NCI-H1694 (cell line): ENCODE data around the gene PRICKLE2.

Experiments
- DNase-seq: peaks from one replicate; lab custom pipeline; 2025; lab: John Stamatoyannopoulos, UW

The PRICKLE2 gene

DNA sequence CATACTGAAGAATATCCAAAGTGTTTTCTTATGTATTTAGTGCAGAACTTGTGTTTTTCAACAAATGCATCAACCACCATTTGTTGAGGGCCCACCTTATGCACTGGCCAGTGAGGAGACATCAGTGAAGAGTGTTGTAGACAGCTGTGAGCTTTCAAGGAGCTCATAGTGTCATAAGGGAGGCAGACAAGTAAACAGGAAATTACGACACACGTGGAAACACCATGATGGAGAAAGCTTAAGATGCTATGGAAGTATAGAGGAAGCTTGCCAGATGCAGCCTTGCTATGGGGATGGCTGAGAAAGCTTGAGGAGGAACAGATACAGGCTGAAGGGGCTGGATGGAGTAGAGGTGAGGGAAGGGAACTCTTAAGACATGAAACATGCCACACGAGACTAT is 151.2 kb downstream of the PRICKLE2 start:
- no peak for DNase-seq

DNA sequence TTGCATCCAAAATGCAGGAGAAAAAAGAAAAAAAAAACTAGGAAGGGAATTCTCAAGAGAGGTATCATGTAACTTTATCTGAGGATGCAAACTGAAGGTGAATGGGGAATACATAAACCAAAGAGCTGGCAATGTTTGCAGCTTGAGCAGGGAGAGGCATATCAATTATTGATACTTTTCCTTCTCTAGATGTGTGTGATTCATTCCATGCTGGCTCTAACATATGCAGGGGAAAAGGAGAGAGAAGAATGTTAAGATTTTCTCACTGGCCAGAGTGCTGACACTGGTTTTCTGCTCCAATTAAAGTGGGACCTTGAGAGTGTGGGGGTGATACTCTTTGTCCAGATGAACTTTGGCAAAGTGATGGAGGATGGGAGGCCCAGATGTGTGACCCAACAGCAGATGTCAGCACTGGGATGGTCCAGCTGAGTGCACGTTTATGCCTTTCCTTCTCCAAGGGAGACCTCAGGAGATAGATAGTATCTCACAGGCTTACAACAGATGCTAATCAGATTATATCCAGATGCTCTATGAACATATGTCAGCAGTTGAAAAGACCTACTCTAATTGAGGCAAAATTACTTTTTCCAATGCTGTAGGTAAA is 152.0 kb downstream of the PRICKLE2 start:
- DNase-seq: no peak

DNA sequence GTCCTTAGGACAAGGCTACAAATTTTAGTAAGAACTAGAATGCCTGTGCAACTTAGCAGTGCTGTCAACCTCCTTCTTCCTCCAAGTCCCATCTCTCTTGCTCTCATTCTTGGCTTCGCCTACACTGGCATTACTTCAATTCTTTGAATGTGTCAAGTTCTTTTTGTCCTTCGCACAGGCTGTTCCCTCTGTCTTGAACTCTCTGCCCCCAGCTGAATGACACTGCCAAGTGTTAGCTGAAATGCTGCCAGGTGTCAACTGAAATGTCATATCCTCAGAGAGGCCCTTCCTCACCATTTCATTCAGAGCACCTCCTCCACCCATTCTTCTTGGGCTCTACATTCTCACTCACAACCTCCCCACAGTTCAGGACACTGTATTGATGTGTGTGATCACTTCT is 153.1 kb downstream of the PRICKLE2 start:
- no peak for DNase-seq

DNA sequence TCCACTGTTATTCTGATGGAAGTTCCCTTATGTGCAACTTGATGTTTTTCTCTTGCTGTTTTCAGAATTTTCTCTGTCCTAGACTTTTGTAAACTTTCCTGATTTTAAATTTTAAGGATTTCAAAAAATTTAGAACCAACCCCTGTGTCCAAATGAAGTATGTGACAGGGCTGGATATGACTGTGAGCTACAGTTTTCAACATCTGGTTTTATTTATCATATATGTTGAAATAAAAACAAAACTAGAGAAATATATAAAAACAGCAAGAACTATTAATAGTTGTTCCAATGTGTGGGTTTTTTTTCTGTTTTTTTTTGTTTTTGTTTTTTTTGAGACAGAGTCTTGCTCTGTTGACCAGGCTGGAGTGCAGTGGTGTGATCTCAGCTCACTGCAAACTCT is 154.6 kb downstream of the PRICKLE2 start:
- no peak for DNase-seq

DNA sequence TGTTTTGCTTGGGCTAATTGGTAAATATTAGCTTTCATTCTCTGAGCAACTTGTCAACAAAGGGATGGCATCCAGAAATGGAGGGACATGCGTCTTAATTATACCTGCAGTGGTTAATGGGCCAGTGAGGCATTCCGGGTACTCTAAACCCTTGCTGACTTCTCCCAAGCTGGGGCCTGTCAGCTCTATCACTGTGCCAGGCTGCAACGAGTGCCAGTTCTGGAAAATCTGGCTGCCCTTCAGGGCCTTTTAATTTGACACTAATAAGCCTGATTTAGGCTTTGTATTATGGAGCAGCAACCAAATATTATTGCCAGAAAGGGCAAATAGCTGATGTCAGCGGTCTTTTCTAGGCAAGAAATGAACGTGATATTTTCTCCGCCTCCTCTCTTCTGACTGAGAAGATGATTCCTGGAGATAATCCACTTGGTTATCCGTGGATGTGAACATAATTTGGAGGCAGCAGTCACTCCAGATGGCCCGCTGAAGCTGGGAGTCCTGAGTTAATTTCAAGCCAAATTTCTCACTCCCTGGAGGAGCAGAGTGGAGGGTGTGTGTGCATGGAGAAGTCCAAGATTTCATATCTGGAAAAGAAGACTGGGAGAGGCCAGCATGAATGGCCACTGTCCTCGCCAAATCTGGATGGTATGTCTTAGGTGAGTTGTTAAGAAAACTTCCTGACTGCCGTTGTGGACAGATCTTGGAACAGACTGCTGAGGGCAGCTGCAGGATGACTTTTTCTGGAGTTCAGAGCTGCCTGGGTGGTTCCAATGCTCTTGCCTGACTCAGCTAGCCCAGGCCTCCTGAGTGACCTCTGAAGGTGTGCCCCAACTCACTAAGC is 157.5 kb downstream of the PRICKLE2 start:
- DNase-seq: peak; percentile 63

DNA sequence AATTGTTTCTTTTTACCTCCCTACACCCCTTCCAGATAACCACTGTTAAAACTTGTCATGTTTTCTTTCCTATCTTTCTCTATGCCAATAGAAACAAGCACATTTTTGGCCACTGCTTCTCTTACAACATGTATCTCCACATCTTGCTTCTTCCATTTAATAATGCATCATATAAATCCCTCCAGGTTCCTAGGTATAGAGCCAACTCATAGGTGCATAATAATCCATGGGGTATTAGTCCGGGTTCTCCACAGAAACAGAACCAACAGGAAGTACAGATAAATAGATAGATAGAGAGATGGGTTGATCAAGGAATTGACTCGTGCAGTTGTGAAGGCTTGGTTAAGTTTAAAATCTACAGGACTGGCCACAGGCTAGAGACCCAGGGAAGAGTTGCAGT is 160.5 kb downstream of the PRICKLE2 start:
- DNase-seq: no peak

DNA sequence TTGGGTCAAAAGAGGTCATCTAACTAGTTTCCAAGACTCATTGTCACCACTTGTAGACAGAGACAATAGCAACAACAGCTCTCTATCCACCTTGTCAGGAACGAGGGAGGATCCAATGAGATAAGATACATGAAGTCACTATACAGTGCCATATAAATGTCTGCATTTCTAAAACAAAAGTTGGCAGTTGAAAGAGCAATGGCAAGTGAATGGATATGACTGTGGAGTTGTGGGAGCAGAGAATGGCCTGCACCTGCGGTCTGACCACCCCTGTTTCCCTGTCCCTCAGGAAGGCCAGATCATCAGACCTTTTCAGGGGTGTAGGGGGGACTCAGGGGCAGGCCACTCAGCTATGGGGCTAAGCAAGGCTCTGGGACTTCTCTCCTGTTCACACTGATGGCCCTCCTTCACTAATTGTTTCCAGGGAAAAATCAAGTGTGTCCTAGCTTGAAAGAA is 161.3 kb downstream of the PRICKLE2 start:
- DNase-seq: no peak

DNA sequence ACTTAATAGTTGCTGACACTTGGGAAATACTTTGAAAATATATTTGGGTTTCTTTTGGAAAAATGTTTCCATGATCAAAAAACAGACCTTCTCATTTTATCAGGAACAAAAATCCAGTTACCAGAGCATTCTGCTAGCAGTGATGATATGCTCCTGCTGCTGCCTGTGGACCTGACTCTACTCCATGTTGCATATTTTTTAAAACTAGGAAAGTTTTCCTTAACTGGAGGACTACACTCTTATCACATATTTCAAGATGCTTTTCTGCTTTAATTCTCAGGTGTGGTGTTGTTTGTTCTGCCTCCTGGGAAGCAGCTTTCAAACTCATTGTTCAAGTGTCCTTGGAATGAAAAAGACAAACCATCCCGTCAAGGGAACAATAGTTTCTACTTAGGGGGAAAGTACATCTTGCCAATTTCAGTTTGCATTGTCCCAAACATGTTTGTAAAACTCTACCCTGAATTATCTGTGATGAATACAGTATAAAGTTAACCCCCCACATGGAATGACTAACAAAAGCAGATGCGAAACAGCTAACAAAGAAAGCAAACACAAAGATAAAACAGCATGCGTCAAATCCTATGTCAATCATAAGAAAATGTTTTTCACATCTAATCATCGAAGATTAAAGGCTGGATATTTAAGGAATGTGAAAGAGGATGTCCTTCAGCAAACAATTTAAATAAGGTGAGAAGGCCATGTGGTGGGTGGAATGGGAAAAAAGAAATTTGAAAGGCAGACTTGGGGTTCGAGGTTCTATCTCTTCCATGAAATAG is 161.9 kb downstream of the PRICKLE2 start:
- DNase-seq: no peak

DNA sequence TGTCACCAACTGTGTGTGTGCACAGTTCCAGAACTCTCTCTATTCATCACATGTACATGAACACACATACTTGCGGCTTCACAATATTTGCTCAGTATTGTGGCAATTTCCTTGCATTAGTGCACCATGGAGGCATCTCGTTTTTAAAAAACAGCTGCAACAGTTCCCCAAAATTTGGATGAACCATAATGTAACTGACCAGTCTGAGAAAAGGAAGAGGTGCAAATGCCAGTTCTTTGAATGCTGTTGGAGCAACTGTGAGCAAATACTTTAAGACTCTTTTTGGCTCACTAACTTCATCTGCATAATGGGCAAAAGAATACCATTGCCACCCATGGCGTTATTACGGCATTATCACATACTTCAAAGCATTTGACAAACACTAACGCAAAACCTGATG is 163.6 kb downstream of the PRICKLE2 start:
- no peak for DNase-seq

DNA sequence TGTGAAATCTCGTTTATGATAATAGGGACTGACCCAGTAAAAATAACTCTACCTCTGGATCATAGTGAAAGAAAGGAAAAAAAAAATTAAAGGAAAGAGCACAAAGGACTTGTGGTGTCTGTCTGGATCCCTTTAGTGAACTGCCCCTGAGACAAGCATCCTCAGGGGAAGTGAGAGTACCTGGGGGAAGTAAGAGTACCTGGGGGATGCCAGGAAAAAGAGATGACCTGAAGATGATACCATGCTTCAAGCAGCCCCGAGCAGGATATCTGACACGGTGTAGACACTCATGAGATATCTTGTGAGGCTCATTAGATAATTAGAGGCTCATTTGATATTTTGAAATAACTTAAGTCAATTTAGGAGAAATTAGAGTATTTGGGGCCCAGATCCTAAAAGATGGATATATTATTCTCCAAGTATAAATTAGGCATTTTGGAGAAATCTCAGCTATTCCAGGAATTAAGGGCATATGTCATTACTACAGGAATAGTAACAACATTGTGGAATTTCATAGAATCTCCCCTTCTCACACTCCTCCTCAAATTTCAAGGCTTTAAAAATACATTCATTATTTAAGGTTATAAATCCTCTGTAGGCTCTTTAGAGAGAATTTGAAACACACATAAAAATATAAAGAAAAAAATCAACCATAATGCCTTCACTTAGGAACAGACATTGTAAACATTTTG is 165.6 kb downstream of the PRICKLE2 start:
- no peak for DNase-seq

DNA sequence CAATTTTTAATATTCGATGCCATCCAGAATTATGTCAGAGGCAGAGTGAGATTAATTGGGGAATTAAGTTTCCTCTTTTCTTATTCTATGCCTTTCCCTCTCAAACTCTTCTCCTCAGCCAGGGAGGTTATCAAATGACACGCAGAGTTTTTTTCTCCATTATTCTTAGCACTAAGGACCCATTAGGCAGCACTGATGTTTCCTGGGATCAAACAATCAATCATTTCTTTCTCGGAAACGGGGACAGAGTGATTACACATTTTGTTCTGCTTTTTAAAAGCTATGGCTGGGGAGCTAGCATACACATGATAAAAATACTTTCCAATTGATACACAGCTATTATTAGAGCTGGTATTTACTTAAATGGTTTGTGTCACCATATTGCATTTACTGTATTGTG is 166.7 kb downstream of the PRICKLE2 start:
- DNase-seq: no peak

DNA sequence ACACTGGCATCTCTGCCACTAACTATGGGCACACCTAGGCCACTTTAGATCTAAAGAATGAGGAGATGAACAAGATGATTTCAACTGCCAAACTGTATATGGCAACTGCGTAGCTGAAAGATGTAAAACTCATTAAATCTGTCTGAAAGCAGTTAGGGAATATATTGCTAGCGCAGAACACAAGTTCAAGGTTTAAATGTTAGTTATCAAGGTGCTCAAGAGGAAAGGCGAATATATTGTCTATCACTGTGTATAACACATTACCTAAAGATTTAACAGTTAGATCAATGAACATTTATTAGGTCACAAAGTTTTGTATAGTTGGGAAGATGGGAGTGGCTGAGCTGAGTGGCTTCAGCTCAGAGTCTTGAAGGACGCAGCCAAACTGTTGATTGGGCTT is 168.0 kb downstream of the PRICKLE2 start:
- DNase-seq: no peak

DNA sequence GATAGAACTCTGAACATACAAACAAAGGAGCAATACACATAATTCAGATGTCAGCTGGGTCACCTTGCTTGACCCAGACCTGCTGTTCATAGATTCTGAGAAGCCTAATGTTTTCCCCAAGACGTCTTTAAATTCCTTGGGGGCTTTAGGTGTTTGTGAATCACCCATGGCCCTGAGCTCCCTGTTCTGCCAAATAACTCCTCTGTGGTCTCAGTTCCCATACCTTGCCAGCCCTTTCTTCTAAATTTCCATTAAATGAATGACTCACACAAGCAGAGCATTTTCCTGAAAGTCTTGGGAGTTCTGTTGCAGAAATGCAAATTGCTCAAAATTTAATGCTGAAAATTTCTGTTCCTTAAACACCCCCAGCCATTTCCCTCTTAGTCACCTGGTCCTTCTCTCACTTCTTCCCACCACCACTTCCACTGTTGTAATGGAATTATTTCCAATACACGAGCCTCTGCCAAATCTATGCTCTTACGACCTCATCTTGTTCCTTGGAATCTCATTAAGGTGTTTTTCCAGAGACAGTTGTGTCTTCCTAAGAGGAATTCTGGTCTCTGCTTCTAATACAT is 168.6 kb downstream of the PRICKLE2 start:
- no peak for DNase-seq

DNA sequence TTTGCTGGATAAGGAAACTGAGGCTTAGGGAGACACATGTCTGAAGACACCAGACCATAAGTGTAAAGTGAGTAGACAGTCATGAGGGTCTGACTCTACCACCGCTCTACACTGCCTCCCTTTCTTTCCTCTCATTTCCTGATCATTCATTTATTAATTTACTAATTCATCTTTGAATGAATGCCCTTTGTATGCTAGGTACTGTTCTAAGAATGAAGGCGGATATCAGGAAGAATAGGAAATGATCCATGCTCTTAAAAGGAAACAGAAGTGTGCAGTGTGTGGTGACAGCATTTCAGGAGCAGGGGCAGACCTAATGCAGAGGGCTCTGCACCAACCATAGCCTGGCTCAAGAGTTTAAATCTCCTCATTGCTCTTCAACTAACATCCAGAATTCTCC is 170.2 kb downstream of the PRICKLE2 start:
- DNase-seq: no peak

DNA sequence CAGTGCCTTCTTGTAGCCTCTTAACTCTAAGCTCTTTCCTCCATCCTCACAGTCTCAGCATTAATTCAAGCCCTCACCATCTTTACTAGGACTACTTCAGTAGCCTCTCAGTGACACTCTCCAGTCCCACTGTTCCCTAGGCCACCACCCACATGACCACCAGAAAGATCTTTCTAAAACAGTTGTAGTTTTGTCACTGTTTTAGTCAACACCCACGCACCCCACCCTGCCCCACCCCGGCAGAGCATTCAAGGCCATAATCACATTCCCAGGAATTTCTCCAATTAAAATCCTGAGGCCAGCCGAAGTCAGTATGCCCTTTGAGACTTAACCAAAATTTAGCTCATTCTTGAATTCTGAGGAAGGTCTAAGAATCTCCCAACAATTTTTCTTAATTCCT is 170.8 kb downstream of the PRICKLE2 start:
- no peak for DNase-seq

DNA sequence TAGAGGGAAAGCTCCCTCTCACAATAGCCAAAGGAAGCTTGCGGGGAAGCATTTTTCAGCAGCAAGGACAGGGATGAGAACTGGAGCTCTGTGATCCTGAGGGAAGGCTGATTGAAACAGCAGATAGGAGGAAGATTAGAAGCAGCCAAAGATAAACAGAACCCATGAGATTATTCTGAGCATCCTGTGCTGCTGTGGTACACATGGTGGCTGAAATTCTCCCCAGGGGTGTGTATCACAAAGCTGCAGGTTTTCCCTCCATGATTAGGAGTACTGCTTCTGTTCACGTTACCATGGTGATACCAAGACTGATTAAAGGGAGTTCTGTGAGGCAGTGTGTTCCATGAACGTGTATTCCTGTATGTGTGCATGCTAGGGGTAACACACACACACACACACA is 171.7 kb downstream of the PRICKLE2 start:
- DNase-seq: no peak

DNA sequence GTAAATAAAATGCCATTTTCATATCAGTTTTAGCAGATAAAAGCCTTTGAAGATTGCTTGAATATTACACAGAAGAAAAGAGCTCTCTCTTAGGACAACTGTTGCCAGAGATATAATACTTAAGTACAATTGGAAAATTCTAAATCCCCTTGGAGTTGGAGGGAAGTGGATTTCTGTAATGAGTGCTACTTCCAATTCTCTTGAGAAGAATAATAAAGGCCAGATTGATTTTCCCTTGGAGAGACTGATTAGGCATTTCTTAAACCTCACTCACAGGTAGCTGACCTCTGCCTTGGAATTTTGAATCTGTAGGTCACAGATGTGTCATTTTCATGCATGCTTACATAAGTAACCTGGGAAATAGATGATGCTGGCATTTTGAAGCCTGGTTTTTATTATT is 172.1 kb downstream of the PRICKLE2 start:
- no peak for DNase-seq

DNA sequence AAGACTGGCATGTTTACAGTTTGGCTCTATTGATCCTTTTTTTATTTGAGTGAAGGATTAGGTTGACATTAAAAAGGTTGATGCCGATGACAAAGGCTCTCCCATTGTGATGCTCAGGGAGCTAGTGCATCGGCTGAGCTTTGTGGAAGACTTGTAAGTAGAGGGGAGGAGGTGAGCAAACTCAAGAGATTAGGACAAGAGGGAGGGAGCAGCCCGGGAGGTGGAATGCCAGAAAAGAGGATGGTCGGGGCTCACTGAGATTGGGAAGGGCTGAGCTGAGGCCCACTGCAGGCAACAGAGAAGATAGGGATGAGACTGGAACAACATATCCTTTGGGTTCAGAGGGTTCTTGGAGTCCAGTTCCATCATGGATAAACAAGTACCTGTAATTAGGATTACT is 175.4 kb downstream of the PRICKLE2 start:
- no peak for DNase-seq

DNA sequence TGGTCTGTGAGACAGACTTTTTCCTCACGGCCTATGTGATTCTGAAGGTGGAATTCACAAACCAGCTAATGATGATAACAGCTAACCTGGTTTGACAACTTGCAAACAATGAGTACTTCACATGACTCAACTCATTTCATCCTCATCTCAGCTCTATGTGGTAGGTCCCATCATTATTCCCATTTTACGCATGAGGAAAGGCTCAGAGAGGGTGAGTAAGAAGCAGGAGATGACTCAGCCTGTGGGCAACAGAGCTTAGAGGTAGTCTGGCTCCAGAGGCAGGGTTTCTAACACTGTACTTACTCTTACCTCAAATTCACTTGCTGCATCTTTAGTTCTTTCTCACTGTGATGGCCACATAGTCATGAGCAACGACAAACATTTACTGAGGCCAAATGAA is 176.1 kb downstream of the PRICKLE2 start:
- DNase-seq: no peak

DNA sequence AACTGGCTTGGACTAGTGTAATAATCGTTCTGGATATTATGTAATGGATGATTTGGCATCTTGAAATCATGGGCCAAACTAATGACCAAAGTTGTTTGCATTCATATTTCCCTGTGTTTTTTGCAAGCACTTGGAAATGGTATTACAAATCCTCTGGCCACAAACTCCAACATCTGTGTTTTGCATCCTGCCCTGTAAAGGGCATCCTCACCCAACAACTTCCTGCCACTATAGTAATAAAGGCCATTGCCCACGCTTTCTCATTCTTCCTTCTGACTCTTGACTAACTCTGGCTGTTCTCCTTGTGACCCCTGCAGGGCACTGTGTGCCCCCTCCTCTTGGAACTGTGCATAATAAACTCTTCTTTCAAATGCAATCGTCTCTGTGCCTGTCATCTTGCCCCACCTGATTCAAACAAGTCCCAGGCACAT is 176.6 kb downstream of the PRICKLE2 start:
- no peak for DNase-seq

DNA sequence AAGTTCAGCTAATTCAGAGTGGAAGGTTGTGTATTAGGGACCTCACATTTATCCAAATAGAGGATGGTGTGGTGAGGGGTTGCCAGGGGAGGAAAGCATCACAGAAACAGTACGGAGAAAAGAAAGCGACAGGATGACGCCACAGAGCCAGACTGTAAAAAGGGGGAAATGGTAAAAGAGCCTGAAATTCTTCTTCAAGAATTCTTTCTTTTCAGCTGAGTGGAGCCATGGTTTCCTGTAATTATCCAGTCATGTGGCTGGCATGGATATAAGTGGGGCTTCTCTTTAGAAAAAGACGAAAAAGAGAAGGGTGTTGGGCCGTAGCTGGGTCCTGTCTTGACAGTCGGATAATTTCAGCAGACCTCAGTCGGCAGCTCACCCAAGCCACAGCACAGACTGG is 177.5 kb downstream of the PRICKLE2 start:
- no peak for DNase-seq

DNA sequence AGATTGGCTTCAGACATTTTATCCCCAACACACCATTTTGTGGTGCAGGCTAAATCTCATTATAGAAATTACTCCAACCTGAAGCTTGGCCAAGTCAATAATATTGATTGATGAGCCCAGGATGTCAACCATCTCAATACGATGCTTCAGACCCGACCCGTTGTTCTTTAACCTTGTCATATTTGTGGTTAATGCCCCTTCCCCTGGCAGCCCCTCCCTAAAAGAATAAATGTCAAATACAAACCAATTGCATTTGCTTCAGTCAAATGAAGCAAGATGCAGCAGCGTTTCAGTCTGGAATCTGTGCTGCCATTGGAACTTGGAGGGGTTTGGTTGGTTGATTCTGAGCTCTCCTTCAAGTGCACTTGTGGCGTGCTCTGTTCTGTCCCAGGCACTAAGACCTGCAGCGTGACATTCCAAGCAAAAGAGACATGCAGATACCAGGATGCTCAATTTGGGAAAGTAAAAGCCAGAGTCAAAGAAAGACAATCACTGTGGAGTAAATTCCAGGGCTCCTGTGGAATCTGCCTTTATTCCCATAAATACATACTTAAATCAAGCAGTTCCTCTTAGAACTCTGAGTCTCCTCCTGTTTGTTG is 178.2 kb downstream of the PRICKLE2 start:
- no peak for DNase-seq
